SU-DHL-6 (cell line): ENCODE results near the gene VWA5B1.

Experiments used
- EZH2phosphoT487 ChIP-seq: fragments of 200-600 bp; sonication (generic), shearing (Covaris generic); conservative IDR thresholded peaks from 2 replicates; pipeline ENCODE4 v1.6.1; 2018; ENCODE audit warnings: mild to moderate bottlenecking, antibody characterized with exemption, low read length, moderate library complexity, mixed read lengths
- TF ChIP-seq, protein P1 (sequence below): fragments of 200-600 bp; sonication (generic); IDR thresholded peaks from one replicate; pipeline ENCODE4 v1.5.1; 2017; ENCODE audit warnings: antibody characterized with exemption, mild to moderate bottlenecking, low read length, moderate library complexity; ENCODE audit not compliant: insufficient read depth, poor library complexity, severe bottlenecking

DNA sequence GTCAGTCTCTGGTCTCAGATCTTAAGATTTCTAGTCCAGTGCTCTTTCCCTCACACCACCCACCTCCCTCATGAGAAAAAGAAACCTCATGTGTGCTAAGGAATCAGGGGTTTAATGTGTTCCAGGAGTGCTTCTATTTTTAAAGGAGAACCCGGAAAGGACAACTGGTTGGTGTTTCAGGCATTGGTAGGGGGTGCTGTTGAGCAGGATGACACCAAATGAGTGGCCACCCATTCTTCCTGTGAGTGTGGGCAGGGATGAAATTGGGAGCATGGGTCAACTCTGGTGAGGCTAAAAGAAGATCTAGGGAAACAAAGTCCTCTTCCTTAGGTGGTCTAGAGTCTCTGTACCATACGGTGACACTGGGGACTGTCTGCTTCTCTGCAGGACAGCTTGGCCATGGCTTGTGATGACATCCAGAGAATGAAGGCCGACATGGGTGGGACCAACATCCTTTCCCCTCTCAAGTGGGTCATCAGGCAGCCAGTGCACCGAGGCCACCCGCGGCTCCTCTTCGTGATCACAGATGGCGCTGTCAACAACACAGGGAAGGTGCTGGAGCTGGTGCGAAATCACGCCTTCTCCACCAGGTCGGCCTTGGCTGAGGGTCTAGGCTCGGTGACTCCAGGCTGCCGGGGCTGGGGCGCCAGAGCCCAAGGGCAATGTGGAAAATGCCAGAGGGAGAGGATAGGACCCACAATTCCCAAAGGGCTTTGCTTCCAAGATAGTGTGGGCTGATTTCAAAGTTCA is 39.3 kb downstream of the VWA5B1 start:
- TF ChIP-seq, protein P1, sequence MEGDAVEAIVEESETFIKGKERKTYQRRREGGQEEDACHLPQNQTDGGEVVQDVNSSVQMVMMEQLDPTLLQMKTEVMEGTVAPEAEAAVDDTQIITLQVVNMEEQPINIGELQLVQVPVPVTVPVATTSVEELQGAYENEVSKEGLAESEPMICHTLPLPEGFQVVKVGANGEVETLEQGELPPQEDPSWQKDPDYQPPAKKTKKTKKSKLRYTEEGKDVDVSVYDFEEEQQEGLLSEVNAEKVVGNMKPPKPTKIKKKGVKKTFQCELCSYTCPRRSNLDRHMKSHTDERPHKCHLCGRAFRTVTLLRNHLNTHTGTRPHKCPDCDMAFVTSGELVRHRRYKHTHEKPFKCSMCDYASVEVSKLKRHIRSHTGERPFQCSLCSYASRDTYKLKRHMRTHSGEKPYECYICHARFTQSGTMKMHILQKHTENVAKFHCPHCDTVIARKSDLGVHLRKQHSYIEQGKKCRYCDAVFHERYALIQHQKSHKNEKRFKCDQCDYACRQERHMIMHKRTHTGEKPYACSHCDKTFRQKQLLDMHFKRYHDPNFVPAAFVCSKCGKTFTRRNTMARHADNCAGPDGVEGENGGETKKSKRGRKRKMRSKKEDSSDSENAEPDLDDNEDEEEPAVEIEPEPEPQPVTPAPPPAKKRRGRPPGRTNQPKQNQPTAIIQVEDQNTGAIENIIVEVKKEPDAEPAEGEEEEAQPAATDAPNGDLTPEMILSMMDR = no peak
- TF ChIP-seq EZH2phosphoT487 = no peak
